ENCODE data around the gene PFKFB1.

Gene PFKFB1

GRCh38 chrX:54979432-54979831 lies 14.6 kb downstream of the PFKFB1 start:
- TF ChIP-seq CTCF (IDR thresholded peaks at IDR 0.05; ENCODE audit: low read depth, low read length, poor library complexity, severe bottlenecking), result no peak
- TF ChIP-seq EZH2phosphoT487 (IDR thresholded peaks at IDR 0.05; ENCODE audit: borderline replicate concordance, low read length), result no peak
- H3K4me2 ChIP-seq (ENCODE audit: low read length), result no peak overlapping the region
- no peaks in the 10 kb centered on the region for H3K9me2 ChIP-seq (replicated peaks; ENCODE audit: control insufficient read depth, low read length)
- H3K27ac ChIP-seq (ENCODE audit: low read depth, low read length), result no peak overlapping the region
- no peaks in the 10 kb centered on the region for H3K27me3 ChIP-seq (ENCODE audit: control insufficient read depth, low read length)
- H3K9me3 ChIP-seq (ENCODE audit: control insufficient read depth, insufficient read depth, low read length), result no peaks in the 10 kb centered on the region
- no peak overlapping the region for H3K4me3 ChIP-seq (ENCODE audit: low read length)
- H3K79me2 ChIP-seq (ENCODE audit: control insufficient read depth, low read length), result no peaks in the 10 kb centered on the region
- no peaks in the 10 kb centered on the region for H3K4me1 ChIP-seq (ENCODE audit: control insufficient read depth, low read length)
- no peaks in the 10 kb centered on the region for H3K36me3 ChIP-seq (ENCODE audit: control insufficient read depth, low read length)
- H4K20me1 ChIP-seq (ENCODE audit: control insufficient read depth, insufficient read depth, low read depth, low read length), result no peaks in the 10 kb centered on the region
- no peaks in the 10 kb centered on the region for H3F3A ChIP-seq (ENCODE audit: control insufficient read depth, insufficient read depth)

DNA sequence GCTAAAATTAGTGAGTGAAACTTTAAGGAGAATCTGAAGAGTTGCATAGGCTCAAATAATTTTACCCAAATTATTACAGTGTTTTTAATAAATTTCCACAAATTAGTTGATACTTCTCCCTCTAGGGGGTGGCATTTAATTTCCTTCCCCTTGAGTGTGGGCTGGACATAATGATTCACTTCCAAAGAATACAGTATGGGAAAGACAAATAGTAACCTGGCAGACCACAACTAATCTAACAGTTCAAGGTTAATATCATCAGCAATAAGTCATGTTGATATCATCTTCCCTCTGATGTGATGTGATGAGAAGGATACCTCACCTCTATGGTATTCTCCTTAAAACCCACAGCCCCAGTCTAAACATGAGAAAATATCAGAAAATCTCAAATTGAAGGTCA lies 15.5 kb downstream of the PFKFB1 start:
- TF ChIP-seq EZH2phosphoT487 (IDR thresholded peaks at IDR 0.05; ENCODE audit: borderline replicate concordance, low read length) (no peak), CTCF (IDR thresholded peaks at IDR 0.05; ENCODE audit: low read depth, low read length, poor library complexity, severe bottlenecking) (no peak)
- no peak overlapping the region for H3K4me3 ChIP-seq (ENCODE audit: low read length)
- H3K27ac ChIP-seq (ENCODE audit: low read depth, low read length), result no peak overlapping the region
- no peaks in the 10 kb centered on the region for H3K79me2 ChIP-seq (ENCODE audit: control insufficient read depth, low read length)
- no peaks in the 10 kb centered on the region for H3K9me2 ChIP-seq (replicated peaks; ENCODE audit: control insufficient read depth, low read length)
- H3K9me3 ChIP-seq (ENCODE audit: control insufficient read depth, insufficient read depth, low read length), result no peaks in the 10 kb centered on the region
- H3K36me3 ChIP-seq (ENCODE audit: control insufficient read depth, low read length), result no peaks in the 10 kb centered on the region
- H3K4me2 ChIP-seq (ENCODE audit: low read length), result no peak overlapping the region
- H3K4me1 ChIP-seq (ENCODE audit: control insufficient read depth, low read length), result no peaks in the 10 kb centered on the region
- no peaks in the 10 kb centered on the region for H3F3A ChIP-seq (ENCODE audit: control insufficient read depth, insufficient read depth)
- no peaks in the 10 kb centered on the region for H3K27me3 ChIP-seq (ENCODE audit: control insufficient read depth, low read length)
- no peaks in the 10 kb centered on the region for H4K20me1 ChIP-seq (ENCODE audit: control insufficient read depth, insufficient read depth, low read depth, low read length)

DNA sequence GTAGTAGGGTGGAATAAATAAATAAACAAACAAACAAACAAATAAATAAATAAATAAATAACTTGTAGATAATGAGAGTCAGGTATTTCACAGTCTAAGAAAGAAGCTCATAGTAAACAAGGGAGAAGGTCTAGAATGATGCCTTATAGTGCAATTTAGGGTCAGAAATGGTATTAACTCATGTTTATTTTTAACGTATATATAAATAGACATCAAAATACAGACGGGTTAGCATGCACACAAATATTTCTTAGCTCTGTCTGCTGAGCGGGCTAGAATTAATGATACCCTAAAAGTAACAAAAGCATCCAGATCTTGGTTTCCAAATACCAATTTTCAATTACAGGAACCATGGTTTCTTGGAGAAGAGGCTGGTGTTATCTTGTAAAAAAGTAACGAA lies 16.6 kb downstream of the PFKFB1 start:
- Histone ChIP-seq H3F3A (ENCODE audit: control insufficient read depth, insufficient read depth) (no peaks in the 10 kb centered on the region), H3K4me2 (ENCODE audit: low read length) (no peak overlapping the region), H3K27me3 (ENCODE audit: control insufficient read depth, low read length) (no peaks in the 10 kb centered on the region), H3K9me2 (replicated peaks; ENCODE audit: control insufficient read depth, low read length) (no peaks in the 10 kb centered on the region), H3K9me3 (ENCODE audit: control insufficient read depth, insufficient read depth, low read length) (no peaks in the 10 kb centered on the region), H3K4me1 (ENCODE audit: control insufficient read depth, low read length) (no peaks in the 10 kb centered on the region), H3K4me3 (ENCODE audit: low read length) (no peak overlapping the region), H4K20me1 (ENCODE audit: control insufficient read depth, insufficient read depth, low read depth, low read length) (no peaks in the 10 kb centered on the region), H3K79me2 (ENCODE audit: control insufficient read depth, low read length) (no peaks in the 10 kb centered on the region), H3K36me3 (ENCODE audit: control insufficient read depth, low read length) (no peaks in the 10 kb centered on the region), H3K27ac (ENCODE audit: low read depth, low read length) (no peak overlapping the region)
- no peak for TF ChIP-seq EZH2phosphoT487 (IDR thresholded peaks at IDR 0.05; ENCODE audit: borderline replicate concordance, low read length)
- TF ChIP-seq CTCF (IDR thresholded peaks at IDR 0.05; ENCODE audit: low read depth, low read length, poor library complexity, severe bottlenecking), result no peak
